GM12865 (cell line): Measurements from ENCODE around the gene FEZF2.

Source experiments
- DNase-seq: peaks from one replicate; pipeline ENCODE4 v3.0.0; 2010; ENCODE audit warnings: low read depth
- H3K4me3 ChIP-seq: 2 replicates; pipeline ENCODE4 v1.5.1; 2011; ENCODE audit warnings: mild to moderate bottlenecking, low read depth, low read length, control low read depth
- TF ChIP-seq, protein P1 (sequence below): IDR thresholded peaks from 2 replicates; pipeline ENCODE4 v1.5.1; 2011; ENCODE audit warnings: low read length, control low read depth, low read depth, inconsistent platforms; ENCODE audit not compliant: insufficient read depth; ENCODE audit errors: missing control alignments

The FEZF2 gene

DNA sequence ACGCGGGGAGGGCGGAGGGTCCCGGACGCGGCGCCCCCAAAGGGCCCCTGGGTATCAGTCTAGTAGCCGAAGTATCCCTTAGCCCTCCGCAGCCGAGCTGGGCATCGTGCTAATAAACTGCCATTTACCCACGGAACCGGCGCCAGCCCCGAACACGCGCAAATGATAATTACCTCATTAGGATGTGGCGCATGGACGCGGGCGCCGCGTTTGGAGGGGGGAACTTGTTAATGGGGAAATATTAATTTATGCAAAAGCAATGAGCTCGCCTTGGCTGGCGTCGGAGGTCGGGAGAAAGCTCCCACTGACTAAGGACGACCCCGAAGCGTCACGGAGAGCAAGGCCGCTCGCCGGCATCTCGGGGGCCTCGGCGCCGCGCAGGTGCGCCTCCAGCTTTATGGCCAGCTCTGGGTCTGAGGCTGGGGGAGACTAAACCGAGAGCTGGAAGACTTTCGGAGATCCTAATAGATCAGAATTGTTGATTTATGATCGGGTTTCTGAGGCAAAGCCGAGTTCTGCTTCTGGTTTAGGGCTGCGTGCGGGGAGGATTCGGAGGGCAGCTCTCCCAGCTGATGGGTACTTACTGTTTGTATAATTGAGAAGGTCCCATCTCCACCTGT is 474 bp upstream of the FEZF2 start:
- TF ChIP-seq, protein P1, sequence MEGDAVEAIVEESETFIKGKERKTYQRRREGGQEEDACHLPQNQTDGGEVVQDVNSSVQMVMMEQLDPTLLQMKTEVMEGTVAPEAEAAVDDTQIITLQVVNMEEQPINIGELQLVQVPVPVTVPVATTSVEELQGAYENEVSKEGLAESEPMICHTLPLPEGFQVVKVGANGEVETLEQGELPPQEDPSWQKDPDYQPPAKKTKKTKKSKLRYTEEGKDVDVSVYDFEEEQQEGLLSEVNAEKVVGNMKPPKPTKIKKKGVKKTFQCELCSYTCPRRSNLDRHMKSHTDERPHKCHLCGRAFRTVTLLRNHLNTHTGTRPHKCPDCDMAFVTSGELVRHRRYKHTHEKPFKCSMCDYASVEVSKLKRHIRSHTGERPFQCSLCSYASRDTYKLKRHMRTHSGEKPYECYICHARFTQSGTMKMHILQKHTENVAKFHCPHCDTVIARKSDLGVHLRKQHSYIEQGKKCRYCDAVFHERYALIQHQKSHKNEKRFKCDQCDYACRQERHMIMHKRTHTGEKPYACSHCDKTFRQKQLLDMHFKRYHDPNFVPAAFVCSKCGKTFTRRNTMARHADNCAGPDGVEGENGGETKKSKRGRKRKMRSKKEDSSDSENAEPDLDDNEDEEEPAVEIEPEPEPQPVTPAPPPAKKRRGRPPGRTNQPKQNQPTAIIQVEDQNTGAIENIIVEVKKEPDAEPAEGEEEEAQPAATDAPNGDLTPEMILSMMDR, result no peak
- no peak for DNase-seq
- no peak overlapping the region for H3K4me3 ChIP-seq

DNA sequence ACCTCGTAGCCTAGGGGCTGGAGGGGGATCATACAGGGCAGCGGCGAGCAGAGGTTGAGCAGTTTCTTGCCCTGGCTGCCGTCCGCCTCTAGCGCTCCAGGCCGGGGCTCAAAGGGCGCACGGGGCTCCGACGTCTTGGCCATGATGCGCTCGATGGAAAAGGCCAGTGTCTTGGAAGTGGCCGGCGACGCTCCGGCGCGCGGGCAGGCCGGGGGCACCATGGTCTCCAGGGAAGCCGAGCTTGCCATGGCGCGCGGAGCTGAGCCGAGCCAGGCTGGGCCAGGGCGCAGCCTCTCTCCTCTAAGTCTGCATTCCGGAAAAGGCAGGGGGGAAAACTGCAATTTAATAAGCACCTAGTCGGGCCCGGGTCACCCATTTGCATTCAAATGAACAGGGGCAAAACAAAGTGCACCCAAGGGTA is 719 bp downstream of the FEZF2 start:
- TF ChIP-seq, protein P1, result no peak
- no peak for DNase-seq
- H3K4me3 ChIP-seq, result no peak overlapping the region

DNA sequence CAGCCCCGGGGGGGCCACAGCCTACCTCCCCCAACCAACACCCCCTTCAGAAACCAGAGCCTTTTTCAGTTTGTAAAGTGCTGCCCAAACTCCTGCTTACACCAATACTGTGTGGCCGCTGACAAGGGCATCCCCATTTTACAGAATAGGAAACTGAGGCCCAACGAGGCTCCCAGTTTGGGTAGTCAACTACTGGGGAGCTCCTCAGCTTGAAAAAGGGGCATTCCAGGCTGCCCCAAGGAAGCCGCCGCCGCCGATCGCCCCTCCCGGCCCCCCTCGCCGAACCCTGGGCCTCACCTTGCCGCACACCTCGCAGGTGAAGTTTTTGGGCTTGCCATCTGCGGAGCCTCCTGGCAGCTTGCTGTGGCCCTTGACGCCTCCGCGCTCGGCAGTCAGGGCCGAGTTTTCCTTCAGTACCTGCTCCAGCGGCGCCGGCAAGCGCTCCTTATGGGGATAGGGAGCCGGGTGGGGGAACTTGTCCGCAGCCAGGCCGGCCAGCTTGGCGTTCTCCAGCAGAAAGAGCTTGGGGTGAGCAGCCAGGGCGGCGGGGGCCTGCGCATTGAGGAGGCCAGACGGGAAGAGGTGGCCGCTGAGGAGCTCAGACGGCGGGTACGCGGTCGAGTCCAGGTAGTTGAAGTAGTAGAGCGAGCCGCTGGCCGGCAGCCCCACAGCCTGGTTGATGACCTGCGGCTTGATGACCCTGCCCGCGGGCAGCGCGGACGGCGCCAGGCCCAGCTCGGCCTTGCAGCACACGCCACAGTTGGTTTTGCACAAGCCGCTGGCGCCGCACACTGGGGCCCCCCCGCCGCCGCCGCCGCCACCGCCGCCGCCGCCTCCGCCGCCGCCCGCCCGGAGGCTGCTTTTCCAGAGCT is 1.4 kb downstream of the FEZF2 start:
- no peak for DNase-seq
- TF ChIP-seq, protein P1, result no peak
- no peak overlapping the region for H3K4me3 ChIP-seq

DNA sequence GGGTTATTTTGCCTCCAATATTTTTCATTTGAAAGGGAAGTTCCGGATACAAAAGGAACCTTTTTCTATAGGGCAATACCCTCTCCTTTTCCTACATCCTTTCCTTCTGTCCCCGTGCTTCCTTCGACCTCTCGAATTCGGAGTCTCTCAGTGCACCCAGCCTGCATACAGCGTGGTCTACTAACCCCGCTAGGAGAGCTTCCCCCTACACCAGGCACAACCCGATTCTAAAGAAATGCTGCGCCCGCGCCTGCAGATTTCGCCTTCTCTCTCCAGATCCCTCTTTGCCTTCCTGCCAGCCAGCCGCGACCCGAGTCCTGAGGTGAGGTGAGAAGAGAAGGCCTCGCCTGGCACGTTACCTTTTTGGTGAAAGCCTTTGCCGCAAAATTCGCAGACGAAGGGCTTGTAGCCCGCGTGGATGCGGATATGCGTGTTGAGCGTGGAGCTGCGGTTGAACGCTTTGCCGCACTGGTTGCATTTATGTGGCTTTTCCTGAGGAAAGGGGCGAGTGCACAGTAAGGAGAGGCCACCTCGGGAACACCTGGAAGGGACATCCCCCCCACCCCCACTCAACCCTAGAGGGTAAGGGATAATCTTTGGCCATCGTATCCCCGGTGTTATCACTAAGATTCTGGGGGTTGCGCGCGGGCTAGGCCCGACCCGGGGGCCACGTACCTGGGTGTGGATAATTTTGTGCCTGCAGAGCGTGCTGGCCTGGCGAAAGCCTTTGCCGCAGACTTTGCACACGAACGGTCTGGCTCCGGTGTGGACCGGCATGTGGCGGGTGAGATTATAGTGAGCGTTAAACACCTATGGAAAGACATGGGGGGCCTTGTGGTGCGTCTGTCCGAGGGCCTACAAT is 2.3 kb downstream of the FEZF2 start:
- DNase-seq, result no peak
- TF ChIP-seq, protein P1, result no peak
- H3K4me3 ChIP-seq, result no peak overlapping the region

DNA sequence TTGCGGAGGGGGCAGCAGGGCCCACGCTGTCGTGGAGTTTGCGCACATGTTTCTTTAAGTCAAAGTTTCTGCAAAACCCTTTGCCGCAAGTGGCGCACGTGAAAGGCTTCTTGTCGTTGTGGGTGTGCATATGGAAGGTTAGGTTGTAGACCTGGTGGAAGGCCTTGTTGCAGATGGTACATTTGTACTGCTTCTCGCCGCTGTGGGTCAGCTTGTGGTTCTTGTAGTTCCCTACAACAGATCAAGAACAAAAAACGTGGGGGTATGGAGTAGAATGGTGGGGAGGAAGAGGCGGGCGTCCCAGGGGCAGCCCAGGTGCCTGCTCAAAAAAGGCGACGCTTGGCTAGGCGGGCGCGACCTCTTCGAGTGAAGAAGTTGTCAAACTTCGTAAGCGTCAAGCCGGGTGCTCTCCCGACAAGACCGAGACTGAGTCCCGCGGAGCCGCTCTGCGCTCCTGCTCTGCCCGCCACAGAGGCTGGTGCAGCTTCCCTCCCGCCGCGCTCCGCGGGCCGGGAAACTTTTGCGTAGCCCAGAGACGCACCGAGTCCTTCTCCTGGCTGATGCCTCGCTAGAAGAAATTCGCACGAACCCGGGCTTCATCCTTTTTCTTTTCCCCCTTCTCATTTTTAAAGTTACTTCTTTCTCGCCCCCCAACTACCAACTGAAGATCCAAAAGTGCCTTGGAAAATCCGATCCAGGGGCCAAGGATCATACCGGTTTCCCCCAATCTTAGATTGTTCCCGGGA is 3.1 kb downstream of the FEZF2 start:
- TF ChIP-seq, protein P1, result no peak
- DNase-seq, result no peak
- no peak overlapping the region for H3K4me3 ChIP-seq

DNA sequence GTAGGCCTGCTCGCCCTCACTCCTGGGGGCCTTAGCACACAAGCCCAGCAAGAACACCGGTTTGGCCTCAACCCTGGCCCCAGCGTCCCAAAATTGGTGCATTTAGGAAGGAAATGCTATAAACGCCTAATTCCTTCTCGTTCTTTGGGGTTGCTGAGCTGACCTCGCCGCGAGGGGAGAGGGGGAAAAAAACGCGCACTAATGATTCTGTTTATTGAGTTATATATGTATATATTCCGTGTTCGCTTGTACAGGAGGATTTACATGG is 3.9 kb downstream of the FEZF2 start:
- no peak overlapping the region for H3K4me3 ChIP-seq
- no peak for DNase-seq
- TF ChIP-seq, protein P1, result no peak
